Skin of body (tissue), 2 donors: Measurements from ENCODE around the gene GJA5. TPM values are rescaled to one million over a fixed set of nuclear protein-coding genes. Genes with fewer than 3 reads are reported as not detected.

Source experiments
- DNase-seq: peaks from one replicate; lab custom pipeline; 2025; lab: John Stamatoyannopoulos, UW
- total RNA-seq: library from RNA; depleted of rRNA; stranded (reverse); fragments of >200 nt; gene quantifications from one replicate; pipeline ENCODE4 v1.2.3, GENCODE V29; 2014

Gene GJA5
- total RNA-seq, 1 donor from 2014 or later: 5.3 TPM

DNA sequence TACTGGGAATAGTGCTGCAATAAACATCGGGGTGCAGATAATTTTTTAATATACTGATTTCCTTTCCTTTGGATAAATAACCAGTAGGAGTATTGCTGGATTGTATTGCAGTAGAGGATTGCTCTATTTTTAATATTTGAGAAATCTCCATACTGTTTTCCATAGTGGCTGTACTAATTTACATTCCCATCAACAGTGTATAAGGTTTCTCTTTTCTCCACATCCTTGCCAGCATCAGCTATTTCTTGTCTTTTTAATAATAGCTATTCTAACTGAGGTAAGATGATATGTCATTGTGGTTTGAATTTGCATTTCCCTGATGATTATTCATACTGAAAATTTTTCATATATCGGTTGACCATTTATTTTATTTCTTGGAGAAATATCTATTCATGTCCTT is 31.1 kb downstream of the GJA5 start:
- no peak for DNase-seq

DNA sequence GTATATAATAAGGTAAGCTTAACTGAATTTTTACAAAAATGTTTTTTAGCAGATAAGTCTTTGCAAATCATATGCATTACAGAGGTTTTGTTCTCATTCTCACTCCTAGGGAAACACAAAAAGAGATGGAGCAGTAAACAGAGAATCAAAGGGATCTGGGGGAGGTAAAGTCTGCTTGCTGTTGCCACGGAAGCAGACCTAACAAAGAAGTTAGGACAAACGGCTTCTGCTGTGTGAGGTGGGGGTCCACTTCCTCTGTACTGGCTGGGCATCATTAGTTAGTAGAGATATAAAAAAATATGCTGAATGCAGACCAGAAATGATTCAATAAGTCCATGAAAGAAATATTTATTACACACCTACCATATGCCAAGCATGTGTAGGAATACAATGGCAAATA is 34.2 kb downstream of the GJA5 start:
- no peak for DNase-seq

DNA sequence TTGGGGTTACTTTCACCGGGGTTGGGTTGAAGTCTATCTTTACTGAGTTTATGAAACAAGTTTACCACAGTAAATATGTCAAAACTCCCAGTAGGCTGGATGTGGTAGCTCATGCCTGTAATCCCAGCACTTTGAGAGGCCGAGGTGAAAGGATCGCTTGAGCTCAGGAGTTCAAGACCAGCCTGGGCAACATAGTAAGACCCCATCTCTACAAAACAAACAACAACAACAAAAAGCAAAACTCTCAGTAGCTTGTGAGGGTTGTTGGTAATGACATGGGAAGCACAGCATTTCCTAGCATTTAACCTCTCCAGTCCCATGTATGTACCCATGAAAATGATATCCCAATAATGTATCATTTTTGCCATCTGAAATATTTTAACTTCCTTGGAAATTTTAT is 34.7 kb downstream of the GJA5 start:
- no peak for DNase-seq

DNA sequence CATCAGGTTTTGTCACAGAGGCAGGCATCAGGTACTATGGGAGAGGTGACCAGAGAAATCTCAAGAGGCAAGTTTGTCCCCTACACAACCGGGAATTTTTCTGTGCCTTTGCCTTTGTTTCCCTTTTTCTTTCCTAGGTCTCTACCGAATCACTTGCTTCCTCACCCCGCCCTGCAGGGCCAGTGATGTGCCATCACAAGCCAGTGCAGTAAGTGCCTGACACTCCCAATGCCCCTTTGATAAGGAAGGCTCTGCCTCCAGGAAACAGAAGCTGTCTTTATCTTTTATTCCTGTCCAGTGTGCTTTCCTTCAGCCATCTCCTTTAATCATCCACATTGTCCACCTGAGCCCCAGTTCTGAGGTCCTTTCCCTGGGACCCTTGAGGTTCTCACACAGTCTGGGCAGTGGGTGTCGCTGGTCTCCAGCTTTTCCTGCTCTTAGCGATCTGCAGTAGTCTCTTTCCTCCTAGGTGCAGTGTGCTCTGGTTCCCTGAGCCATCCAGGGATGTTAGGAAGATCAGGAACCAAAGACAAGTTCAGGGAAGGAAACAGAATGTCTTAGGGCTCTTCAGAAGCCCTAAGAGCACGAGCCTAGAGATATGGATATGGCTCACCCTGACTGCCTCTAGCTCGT is 36.6 kb downstream of the GJA5 start:
- DNase-seq: no peak

DNA sequence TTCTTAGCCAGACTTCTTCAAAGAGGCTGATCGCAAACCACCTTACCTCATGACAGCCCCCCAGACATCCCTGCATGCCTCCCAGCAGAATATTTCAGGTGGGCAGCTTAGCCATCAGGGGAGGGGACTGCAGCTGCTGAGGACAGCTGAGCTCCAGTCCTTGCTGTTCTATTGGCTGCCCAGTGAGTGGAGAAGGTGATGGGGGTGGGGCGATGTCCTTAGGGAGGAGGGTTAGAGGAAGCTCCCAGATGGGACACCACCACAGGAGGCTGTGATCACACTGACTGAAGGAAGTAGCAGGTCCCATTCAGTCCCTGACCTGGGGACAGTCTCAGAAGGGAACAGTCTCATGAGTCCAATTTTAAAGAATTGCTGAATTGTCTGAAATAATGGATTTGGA is 38.3 kb downstream of the GJA5 start:
- DNase-seq: no peak

DNA sequence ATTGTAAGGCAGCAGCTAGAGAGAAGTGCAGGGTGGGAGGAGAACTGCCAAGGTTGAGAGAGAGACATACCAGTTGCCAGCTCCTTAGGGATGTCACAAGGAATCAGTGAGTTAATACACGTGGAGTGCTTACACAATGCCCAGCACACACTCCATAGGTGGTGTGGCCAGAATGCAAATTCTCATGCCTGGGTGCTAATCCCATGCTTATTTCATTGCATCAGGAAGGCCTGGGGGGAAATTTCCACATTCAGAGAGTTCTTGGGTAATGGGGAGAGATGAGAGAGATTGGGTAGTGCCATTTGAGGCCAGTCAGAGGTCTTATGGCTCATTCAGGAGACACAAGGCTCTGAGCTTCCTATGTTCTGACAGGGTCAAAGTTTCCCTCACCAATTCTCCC is 38.7 kb downstream of the GJA5 start:
- no peak for DNase-seq

DNA sequence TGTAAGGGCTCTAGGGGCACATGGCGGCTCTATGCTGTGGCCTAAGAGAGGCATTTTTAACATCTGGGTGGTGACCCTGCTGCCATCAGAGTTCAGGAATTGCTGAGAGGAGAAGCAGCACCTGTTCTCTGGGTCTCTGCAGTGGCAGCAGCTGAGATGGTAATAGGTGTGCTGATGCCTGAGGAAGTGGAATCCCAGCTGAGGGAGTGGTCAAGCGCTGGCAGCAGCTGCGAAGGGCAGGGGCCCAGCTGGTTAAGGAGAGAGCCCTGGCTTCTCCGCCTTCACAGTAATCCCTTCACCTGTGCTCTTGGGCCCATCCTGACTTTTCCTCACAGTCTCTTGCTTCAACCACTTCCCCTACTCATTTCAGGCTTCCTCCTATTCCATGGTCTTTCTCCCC is 39.8 kb downstream of the GJA5 start:
- no peak for DNase-seq

DNA sequence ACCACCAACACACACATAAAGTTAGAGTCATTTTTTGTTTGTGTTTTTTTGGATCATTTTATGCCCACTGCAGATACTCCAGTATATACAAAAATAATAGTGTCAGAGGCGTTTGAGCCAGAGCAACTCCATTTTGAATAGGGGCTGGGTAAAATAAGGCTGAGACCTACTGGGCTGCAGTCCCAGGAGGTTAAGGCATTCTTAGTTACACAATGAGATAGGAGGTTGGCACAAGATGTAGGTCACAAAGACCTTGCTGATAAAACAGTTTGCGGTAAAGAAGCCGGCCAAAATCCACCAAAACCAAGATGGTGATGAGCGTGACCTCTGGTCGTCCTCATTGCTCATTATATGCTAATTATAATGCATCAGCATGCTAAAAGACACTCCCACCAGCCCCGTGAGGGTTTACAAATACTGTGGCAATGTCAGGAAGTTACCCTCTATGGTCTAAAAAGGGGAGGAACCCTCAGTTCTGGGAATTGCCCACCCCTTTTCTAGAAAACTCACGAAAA is 40.6 kb downstream of the GJA5 start:
- no peak for DNase-seq

DNA sequence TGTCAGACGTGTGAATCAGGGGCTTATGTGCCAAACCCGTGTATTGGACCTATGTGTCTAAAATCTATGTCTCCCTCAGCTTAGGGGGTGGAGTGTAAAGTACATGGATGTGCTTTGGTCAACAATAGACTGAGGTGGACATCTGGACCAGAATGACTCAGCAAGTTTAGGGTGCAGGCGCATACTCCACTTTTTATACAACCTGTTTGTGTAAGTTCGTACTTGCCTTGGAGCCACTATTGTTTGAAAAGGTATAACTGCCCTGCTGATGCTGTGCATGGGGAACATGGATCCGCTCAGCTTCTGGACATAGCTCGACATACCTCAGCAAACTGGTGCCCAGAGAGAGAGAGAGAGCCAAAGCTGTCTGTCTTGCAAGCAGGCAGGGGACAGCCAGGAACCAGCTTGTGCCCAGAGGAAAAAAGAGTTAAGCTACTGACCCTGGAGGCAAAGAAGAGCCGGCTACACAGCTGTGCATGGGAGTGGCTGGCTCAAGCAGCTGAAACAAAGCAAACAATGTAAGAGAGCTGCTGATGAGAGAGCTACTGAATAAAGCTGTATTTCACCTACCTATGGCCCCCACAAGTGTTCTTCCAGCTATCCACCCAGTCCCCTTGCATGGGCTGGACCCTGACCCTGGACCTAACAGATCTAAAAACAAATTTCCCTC is 41.2 kb downstream of the GJA5 start:
- no peak for DNase-seq

DNA sequence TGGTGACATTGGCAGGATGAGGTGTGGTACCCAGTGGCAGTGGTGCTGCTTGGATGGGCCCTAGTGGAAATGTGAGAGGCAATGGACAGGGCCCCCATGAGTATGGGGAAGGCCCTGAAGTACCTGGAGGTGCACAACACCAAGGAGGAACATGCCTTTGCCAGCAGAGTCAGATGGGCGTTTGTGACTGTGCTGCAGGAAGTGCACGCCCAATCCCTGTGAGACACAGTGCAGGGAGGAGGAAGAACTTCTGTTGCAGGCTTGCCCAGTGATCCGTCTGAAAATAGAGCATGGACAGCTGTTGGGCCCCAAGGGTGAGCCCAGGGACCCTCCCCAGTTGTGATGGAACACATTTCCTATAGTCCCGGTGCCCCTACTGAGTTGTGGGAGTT is 42.7 kb downstream of the GJA5 start:
- DNase-seq: no peak

DNA sequence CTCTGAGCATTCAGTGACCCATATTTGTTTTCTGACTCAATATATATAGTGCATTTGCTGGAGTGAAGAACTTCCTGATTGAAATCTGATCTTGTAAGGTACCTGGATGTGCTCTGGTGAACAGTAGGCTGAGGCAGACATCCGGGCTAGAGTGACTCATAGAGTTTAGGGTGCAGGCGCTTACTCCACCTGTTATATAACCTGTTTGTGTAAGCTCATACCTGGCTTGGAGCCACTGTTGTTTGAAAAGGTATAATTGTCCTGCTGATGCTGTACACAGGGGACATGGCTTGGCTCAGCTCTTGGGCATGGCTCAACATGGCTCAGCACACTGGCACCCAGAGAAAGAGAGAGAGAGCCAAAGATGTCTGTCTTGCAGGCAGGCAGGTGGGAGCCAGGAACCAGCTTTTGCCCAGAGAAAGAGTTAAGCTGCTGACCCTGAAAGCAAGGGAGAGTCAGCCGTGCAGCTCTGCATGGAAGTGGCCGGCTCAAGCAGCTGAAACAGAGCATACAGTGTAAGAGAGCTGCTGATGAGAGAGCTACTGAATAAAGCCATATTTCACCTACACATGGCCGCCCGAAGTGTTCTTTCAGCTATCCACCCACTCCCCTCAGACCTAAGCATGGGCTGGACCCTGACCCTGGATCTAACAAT is 43.2 kb downstream of the GJA5 start:
- no peak for DNase-seq

DNA sequence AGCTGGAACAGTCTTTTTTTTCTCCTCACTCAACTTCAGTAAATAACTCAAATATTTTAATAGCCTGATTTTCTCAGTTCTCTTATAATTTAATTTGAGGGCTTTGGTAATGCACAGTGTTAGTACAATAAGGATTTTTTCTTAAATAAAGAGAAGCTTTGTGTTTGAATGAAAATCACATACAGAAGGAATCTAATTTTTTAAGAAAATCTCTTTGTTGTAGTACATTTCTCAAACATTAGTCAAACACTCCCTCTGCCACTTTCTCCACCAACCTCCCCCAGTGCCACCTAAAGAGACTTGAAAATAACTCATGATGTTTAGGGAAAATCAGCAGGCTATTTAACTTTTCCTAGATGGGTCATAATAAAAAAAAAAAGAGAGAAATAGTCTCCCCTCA is 47.8 kb downstream of the GJA5 start:
- DNase-seq: no peak

Other genes starting within 250 kb of the GJA5 start
- gene BCL9, start 219.1 kb downstream of the GJA5 start, total RNA-seq: 7.2 TPM
- gene ACP6, start 90.1 kb downstream of the GJA5 start, total RNA-seq: 4.3 TPM
- gene GJA8, start 142.2 kb upstream of the GJA5 start, total RNA-seq: not detected
- gene GPR89B, start 167.8 kb upstream of the GJA5 start, total RNA-seq: 16.2 TPM